Measurements from ENCODE around the gene LMNTD1.
"Not testable (repeated sequence)": the region's sequence is repeated elsewhere in the genome, so short reads cannot be mapped to it uniquely, and the experiment has no call there.

Gene LMNTD1

DNA sequence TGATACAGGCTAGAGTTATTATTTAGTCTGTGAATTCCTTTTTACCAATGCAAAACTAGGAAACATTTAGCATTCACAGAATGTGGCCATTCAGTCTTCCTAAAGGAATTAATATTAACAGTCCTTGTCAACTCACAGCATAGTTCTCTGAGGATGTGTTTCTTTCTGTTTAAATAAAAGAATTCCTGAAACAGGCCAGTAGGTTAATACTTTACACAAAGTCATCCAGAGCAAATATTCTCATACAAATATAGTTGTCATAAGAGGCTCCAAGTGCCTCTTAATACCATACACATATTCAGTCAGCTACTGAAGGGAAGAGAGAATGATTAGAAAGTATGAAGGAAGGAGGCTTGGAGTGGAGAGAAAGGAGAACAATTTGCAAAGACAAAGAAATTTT is 120.1 kb downstream of the LMNTD1 start:
- DNase-seq (ENCODE audit: low read depth), result no peak

DNA sequence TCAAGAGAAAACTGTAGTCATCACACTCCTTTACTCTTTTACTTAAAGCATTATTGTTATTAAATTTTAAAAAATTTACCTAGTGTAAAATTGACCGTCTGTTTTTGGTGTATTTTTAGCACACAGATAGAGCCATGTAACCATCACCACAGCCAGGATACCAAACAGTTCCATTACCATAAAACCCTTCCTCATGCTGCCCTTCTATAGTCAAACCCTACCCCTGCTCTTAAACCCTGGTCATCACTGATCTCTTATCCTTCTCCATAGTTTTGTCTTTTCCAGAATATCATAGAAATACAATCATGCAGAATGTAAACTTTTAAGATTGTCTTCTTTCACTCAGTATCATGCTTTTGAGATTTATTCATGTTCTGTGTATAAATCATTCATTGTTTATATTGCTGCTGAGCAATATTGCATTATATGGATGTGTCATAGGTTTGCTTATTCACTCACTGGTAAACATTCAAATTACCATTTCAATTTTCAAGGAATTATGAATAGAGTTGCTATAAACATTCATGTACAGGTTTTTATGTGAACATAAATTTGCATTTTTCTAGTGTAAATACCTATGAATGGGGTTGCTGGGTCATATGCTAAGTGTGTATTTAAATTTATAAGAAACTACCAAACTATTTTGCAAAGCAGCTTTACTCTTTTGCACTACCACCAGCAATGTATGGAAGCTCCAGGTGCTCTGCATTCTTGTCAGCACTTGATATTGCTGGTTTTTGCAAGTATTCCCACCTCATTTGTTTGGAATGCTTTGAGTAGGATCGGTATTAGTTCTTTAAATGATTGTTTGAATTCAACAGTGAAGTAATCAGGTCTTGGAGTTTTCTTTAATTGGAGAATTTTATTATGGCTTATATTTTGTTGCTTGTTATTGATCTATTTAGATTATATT is 125.5 kb downstream of the LMNTD1 start:
- DNase-seq (ENCODE audit: low read depth), result no peak

DNA sequence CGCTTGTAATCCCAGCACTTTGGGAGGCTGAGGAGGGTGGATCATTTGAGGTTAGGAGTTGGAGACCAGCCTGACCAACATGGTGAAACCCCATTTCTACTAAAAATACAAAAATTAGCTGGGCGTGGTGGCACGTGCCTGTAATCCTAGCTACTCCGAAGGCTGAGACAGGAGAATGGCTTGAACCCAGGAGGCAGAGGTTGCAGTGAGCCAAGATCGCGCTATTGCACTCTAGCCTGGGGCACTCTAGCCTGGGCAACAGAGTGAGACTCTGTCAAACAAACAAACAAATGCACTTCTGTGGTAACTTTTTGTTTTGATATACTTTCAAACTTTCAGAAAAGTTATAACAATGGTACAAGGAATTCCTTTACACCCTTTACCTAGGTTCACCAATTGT is 126.3 kb downstream of the LMNTD1 start:
- DNase-seq (ENCODE audit: low read depth), result not testable (repeated sequence)

All from GM04503 (cell line).